Activated naive CD8-positive, alpha-beta T cell treated with anti-CD3 and anti-CD28 coated beads, Interleukin-2, amount 10 ng/mL, durations not matched to agents 7 days and 5 days (primary cell): ENCODE measurements around the gene TXNRD2. TPM values are rescaled to one million over a fixed set of nuclear protein-coding genes. Genes with fewer than 3 reads are reported as not detected.

Experiments
- ATAC-seq: fragments of 150-1000 bp; cut with Tn5 transposase; one replicate; pipeline ENCODE4 v1.10.0; 2021; ENCODE audit warnings: low read depth, moderate library complexity
- POLR2A ChIA-PET: fragments of 350-600 bp; sonication (Branson Sonifier 250); formaldehyde crosslinking; loops from one replicate; lab custom pipeline; 2021; ENCODE audit warnings: antibody characterized with exemption; lab: Charles Lee
- DNase-seq: peaks from one replicate; pipeline ENCODE4 v3.0.0; 2021
- H3K27ac Mint-ChIP-seq: one replicate; pipeline ENCODE4 v1.8.0; 2022; ENCODE audit warnings: mild to moderate bottlenecking, mixed read lengths
- H3K27me3 Mint-ChIP-seq: one replicate; pipeline ENCODE4 v1.8.0; 2022; ENCODE audit warnings: mild to moderate bottlenecking, moderate library complexity, mixed read lengths
- H3K36me3 Mint-ChIP-seq: one replicate; pipeline ENCODE4 v1.8.0; 2021; ENCODE audit warnings: mild to moderate bottlenecking, mixed read lengths
- H3K4me1 Mint-ChIP-seq: one replicate; pipeline ENCODE4 v1.8.0; 2021; ENCODE audit warnings: mixed read lengths
- H3K4me3 Mint-ChIP-seq: one replicate; pipeline ENCODE4 v1.8.0; 2022; ENCODE audit warnings: mild to moderate bottlenecking, moderate library complexity, mixed read lengths
- H3K9me3 Mint-ChIP-seq: one replicate; pipeline ENCODE4 v1.8.0; 2021; ENCODE audit warnings: mixed read lengths
- total RNA-seq, 2 experiments: library from RNA; stranded (reverse); gene quantifications; one replicate each; pipeline ENCODE4 v1.2.3, GENCODE V29; 2021

Gene TXNRD2
- total RNA-seq, 2 experiments from 2014 or later, result 20.7 to 20.8 TPM

DNA sequence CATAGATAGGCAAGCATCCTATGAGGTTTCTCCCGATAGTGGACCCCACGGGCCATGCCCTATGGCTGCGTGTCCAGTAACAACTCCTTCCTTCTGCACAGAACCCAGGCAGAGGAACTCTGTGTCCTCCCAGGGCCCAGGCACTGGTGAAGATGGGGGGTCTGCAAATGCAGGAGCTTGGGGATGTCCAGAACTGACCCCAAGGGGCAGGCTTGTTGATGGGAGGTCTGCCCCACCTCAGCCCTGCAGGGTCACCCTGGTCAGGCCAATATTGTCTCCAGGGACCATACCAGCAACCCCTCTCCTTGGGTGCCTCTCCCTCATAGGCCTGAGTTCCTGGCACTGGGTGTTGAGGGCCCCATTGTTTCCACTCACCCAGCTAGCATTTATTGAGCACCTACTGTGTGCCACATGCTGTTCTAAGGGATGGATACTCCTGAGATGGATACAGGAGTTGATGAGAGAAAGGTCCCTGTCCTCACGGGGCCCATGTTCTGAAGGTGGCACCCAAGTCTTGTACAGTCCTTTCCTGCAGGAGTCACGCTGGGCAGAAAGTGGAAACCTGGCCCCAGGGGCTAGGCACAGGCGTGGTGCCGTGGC lies 26.3 kb upstream of the TXNRD2 start:
- peaks cover 2% of the 10 kb centered on the region for H3K36me3 Mint-ChIP-seq

DNA sequence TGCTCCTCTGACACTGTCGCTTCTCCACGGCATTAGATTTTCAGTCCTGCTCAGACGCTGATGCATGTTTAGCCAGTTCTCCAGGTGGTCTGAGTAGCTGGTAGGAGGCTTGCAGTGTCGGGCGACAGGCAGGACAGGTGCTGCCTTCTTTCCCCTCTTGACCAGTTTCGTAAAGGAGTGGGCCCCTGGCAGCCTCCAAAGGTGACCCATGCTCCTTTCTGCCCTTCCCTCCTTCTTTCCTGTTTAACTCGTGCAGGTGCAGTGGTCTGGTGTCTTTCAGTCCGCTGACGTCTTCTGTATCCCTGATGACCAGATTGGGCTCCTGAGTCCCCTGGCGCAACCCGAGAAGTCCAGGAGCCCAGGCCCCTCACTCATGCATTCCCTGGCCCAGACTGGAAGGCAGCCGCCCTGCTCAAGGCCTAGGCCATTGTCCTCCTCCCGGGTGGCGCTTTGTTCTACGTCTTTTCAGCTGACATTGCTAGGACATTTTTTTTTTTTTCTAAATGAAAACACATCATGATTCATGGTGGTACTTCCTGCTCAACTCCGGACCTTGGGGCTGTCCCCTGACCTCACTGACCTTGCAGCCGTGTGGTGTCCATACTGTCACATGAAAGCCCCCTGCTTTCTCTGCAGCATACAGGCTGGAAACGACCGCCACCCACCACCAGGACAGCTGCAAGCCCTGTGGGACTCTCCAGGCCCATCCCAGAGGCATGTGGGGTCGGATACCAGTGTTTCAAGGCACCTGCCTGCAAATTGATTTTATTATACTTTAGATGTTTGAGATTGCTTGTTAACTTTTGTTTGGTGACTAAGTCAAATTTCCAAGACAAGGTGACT lies 25.5 kb upstream of the TXNRD2 start:
- Mint-ChIP-seq H3K27me3 (no peaks in the 10 kb centered on the region), H3K4me1 (peaks cover 2% of the 10 kb centered on the region), H3K4me3 (no peak overlapping the region), H3K27ac (no peak overlapping the region), H3K36me3 (peaks cover 2% of the 10 kb centered on the region), H3K9me3 (no peaks in the 10 kb centered on the region)
- ATAC-seq (no peak), DNase-seq (no peak)
- POLR2A ChIA-PET, result no interaction called here

More for the DNA sequence above, 26.3 kb upstream of the TXNRD2 start:
- no peaks in the 10 kb centered on the region for H3K27me3 Mint-ChIP-seq
- H3K4me1 Mint-ChIP-seq, result peaks cover 2% of the 10 kb centered on the region
- no peak overlapping the region for H3K4me3 Mint-ChIP-seq
- H3K27ac Mint-ChIP-seq, result no peak overlapping the region
- ATAC-seq (no peak), DNase-seq (no peak)
- POLR2A ChIA-PET, result no interaction called here
- H3K9me3 Mint-ChIP-seq, result no peaks in the 10 kb centered on the region

DNA sequence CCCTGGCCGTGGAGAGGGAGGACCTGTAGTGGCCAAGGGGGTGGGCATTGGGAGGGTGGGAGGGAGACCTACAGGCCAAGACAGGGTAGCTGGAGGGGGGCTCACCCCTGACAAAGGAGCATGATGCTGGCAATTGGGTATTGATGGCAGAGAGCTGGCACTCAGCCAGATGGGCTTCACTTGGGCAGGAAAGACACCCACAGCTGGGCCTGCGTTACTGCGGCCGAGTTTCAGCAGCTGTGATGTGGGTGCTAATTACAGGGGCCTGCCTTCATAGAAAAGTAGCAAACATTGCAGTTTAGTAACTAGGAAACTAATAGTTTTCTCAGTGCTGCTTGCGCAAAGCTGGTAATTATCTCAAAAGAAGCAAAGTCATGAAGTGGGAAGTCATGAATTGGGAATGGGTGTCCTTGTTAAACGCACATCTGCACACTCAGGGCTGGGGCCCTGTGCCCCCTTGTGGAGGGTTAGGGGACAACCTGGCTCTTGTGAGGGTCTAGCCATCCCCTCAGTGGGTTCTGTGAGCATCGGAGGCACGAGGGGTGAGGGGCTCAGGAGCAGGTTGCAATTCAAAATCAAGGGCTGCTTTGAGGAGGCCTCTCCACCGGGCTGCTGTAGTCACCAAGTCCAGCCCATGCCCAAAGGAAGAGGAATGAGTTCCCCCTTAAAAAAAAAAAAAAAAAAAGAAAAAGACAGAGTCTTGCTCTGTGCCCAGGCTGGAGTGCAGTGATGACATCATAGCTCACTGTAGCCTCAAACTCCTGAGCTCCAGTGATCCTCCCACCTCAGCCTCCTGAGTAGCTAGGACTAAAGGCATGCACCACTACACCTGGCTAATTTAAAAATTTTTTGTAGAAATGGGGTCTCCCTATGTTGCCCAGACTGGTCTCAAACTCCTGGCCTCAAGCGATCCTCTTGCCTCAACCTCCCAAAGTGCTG lies 24.4 kb upstream of the TXNRD2 start:
- no peak overlapping the region for H3K4me3 Mint-ChIP-seq
- peaks cover 2% of the 10 kb centered on the region for H3K4me1 Mint-ChIP-seq

DNA sequence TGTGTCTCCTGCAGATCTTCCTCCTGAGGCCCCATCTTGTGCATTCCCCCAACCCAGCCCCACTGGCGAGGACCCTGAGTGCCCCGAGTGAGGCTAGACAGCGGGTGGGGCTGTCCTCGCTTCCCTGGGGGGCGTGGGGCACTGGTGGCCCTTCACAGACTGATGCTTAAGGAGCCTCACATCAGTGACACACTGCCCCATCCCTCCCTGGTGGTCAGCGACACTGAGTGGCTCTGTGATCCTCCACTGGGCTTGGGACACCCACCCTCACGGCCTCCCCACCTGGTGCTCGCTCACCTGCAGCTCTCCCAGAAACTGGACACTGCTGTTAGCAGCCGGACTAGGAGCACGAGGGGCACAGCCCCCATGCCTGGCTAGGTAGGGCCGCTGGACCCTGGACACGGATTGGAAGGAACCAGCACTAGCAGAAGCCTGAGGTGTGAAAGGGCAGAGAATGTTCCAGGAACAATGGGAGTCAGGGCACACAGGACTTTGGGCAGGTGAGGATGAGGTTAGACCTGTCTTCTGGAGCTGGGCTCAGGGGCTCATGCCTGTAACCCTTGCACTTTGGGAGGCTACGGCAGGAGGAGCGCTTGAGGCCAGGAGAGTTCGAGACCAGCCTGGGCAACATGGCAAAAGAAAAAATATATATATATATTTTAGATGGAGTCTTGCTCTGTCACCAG lies 23.2 kb upstream of the TXNRD2 start:
- DNase-seq (no peak), ATAC-seq (no peak)
- Mint-ChIP-seq H3K36me3 (peaks cover 2% of the 10 kb centered on the region), H3K4me1 (peaks cover under 1% of the 10 kb centered on the region), H3K9me3 (no peaks in the 10 kb centered on the region), H3K27ac (no peak overlapping the region), H3K27me3 (no peaks in the 10 kb centered on the region), H3K4me3 (no peak overlapping the region)
- POLR2A ChIA-PET, result no interaction called here

More for the DNA sequence above, 24.4 kb upstream of the TXNRD2 start:
- ATAC-seq, result no peak
- Mint-ChIP-seq H3K36me3 (peaks cover 2% of the 10 kb centered on the region), H3K27me3 (no peaks in the 10 kb centered on the region), H3K27ac (no peak overlapping the region), H3K9me3 (no peaks in the 10 kb centered on the region)
- DNase-seq, result no peak
- POLR2A ChIA-PET, result no interaction called here

DNA sequence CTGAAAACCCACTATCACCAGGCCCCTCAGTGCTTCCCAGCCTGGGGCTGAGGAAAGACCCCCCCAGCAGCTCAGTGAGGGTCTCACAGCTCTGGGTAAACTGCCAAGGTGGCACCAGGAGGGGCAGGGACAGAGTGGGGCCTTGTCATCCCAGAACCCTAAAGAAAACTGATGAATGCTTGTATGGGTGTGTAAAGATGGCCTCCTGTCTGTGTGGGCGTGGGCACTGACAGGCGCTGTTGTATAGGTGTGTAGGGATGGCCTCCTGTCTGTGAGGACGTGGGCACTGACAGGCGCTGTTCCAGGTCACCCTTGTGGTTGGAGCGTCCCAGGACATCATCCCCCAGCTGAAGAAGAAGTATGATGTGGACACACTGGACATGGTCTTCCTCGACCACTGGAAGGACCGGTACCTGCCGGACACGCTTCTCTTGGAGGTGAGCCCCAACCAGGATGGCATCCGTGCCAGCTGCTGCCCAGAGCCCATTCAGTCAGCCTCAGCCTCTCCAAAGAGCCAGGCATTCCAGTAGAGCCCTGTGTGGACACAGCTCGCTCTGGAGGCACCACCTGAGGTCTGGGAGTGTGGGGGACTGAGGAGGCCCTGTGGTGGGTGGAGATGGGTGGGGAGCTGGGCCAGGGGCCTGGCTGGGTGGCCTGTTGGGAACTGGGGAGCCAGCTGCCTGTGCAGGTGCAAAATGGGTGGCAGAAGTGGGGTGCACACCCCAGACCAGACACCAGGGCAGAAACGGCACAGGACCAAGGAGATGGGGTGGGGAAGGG lies 22.4 kb upstream of the TXNRD2 start:
- no peak overlapping the region for H3K4me3 Mint-ChIP-seq
- POLR2A ChIA-PET, result no interaction called here
- no peak for DNase-seq

DNA sequence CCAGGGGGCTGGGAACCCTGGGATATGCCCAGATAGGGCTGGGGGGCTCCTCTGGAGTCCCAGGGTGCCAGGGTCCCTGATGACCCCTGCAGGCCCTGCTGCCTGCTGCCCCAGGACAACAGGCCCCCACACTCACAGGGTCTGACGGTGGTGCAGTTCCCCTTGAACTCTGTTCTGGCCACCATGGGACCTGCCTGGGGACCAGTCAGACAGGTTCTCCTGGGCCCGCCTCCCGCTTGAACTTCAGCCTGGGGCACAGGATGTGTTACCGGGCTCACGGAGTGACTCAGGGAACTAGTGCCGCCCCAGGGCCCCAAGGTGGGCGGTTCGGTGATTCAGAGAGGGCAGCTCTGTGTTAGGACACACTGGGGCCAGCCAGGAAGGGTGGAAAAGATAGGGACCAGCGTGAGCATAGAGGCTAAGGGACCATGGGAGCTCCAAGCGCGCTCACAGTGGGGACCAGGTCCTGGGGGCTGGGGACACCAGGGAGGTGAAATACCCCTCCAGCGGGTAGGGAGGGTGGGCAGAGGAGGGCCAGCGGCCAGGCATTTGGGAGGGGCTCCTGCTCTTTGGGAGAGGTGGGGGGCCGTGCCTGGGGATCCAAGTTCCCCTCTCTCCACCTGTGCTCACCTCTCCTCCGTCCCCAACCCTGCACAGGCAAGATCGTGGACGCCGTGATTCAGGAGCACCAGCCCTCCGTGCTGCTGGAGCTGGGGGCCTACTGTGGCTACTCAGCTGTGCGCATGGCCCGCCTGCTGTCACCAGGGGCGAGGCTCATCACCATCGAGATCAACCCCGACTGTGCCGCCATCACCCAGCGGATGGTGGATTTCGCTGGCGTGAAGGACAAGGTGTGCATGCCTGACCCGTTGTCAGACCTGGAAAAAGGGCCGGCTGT lies 21.5 kb upstream of the TXNRD2 start:
- Mint-ChIP-seq H3K27ac (no peak overlapping the region), H3K4me3 (no peak overlapping the region), H3K36me3 (peaks cover 2% of the 10 kb centered on the region), H3K27me3 (no peaks in the 10 kb centered on the region), H3K9me3 (no peaks in the 10 kb centered on the region), H3K4me1 (peaks cover 1% of the 10 kb centered on the region)
- DNase-seq, result no peak
- POLR2A ChIA-PET, result no interaction called here
- ATAC-seq, result no peak

More for the DNA sequence above, 22.4 kb upstream of the TXNRD2 start:
- peaks cover 1% of the 10 kb centered on the region for H3K4me1 Mint-ChIP-seq
- no peaks in the 10 kb centered on the region for H3K9me3 Mint-ChIP-seq
- peaks cover 2% of the 10 kb centered on the region for H3K36me3 Mint-ChIP-seq
- no peaks in the 10 kb centered on the region for H3K27me3 Mint-ChIP-seq
- no peak for ATAC-seq
- H3K27ac Mint-ChIP-seq, result no peak overlapping the region

DNA sequence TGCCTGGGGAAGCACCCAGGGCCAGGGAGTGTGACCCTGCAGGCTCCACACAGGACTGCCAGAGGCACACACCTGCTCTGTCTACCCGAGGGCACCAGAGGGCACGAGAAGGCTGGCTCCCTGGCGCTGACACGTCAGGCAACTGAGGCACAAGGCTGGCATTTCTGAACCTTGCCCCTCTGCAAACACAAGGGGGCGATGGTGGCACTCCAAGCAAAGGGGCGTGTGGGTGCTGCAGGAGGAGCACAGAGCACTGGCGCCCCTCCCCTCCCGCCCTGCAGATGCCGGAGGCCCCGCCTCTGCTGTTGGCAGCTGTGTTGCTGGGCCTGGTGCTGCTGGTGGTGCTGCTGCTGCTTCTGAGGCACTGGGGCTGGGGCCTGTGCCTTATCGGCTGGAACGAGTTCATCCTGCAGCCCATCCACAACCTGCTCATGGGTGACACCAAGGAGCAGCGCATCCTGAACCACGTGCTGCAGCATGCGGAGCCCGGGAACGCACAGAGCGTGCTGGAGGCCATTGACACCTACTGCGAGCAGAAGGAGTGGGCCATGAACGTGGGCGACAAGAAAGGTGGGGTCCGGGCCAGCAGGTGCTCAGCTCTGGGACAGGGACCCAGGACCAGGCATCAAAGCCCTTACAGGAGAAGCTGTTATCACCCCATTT lies 20.8 kb upstream of the TXNRD2 start:
- peak; percentile 66 for DNase-seq
- POLR2A ChIA-PET, result no interaction called here
- Mint-ChIP-seq H3K4me1 (peaks cover 1% of the 10 kb centered on the region), H3K4me3 (no peak overlapping the region), H3K9me3 (no peaks in the 10 kb centered on the region), H3K27ac (no peak overlapping the region), H3K36me3 (no peaks in the 10 kb centered on the region), H3K27me3 (no peaks in the 10 kb centered on the region)
- ATAC-seq, result peak; percentile 74

DNA sequence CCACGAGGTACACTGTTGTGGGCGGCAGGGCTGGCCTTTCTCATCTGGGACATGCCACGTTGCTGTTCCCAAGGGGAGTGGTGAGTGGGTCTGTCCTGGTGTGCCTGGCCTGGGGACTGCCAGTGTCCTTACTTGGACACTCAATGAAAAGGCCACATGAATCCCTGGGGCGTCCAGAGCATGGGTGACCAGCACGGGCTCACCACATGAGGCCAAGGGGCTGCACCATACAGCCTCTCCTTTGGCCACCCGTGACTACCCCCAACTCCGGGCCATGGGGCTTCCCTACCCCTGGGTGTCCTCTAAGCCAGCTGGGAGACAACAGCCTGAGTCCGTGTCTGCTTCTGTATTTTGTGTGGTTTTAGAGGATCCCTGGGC lies 20.2 kb upstream of the TXNRD2 start:
- H3K27me3 Mint-ChIP-seq, result no peaks in the 10 kb centered on the region
- H3K9me3 Mint-ChIP-seq, result no peaks in the 10 kb centered on the region
- H3K27ac Mint-ChIP-seq, result no peak overlapping the region
- no peak for DNase-seq
- POLR2A ChIA-PET, result no interaction called here
- H3K4me1 Mint-ChIP-seq, result peaks cover 4% of the 10 kb centered on the region
- H3K36me3 Mint-ChIP-seq, result peaks cover 2% of the 10 kb centered on the region
- no peak overlapping the region for H3K4me3 Mint-ChIP-seq
- ATAC-seq, result no peak

DNA sequence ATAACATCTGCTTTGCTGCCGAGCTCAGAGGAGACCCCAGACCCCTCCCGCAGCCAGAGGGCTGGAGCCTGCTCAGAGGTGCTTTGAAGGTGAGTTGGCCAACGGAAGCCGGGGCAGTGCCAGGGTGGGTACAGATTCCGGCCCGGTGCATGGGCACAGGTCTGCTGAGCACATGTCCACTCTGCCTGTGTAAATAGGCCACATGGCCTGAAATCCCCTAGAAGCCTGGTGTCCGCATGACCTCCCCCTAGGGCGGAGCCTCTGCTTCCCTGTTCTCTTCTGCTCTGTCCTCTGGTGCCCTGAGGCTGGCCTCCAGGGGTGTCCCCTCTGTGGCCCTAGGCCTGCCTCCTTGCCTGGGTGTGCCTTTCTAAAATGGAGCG lies 19.6 kb upstream of the TXNRD2 start:
- ATAC-seq (no peak), DNase-seq (no peak)
- H3K36me3 Mint-ChIP-seq, result peaks cover 2% of the 10 kb centered on the region
- H3K27me3 Mint-ChIP-seq, result no peaks in the 10 kb centered on the region
- H3K4me3 Mint-ChIP-seq, result no peak overlapping the region
- H3K27ac Mint-ChIP-seq, result peak overlapping the region; percentile 34
- H3K9me3 Mint-ChIP-seq, result no peaks in the 10 kb centered on the region
- POLR2A ChIA-PET, result no interaction called here
- peaks cover 4% of the 10 kb centered on the region for H3K4me1 Mint-ChIP-seq

DNA sequence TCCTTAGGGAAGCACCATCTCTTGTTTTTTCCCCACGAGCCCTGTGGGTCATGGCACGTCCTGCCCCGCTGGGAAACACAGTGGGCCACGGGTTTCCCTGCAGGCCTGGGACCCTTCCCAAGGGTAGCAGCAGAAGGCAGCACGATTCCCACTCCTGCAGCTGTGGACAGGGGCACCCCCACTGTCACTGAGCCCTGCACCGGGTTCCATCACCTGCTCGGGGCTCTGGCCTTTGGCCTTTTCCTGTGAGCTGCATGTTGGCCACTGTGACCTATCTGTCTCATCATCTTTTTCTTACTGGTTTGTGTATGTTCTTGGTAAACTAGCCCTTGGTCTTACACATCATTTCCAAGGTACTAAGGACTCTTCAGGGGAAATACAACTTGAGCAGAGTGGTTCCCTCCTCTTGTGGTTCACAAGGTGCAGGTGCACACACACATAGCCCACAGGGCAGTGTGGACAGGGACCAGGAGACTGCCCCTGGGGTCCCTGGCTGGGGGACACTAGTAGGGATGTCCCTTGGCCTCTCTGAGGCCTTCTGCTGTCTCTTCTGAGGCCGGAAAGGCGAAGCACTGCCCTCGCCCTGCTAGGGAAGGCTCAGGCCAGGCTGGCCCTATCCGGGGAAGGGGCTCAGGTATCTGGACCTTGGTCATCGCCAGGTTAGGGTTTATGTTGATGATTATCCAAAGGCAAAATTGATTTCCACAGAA lies 19.0 kb upstream of the TXNRD2 start:
- H3K36me3 Mint-ChIP-seq, result peaks cover 2% of the 10 kb centered on the region
- peaks cover 6% of the 10 kb centered on the region for H3K4me1 Mint-ChIP-seq
- DNase-seq, result no peak
- no peaks in the 10 kb centered on the region for H3K9me3 Mint-ChIP-seq
- ATAC-seq, result no peak
- H3K27ac Mint-ChIP-seq, result no peak overlapping the region
- POLR2A ChIA-PET, result no interaction called here
- no peaks in the 10 kb centered on the region for H3K27me3 Mint-ChIP-seq
- no peak overlapping the region for H3K4me3 Mint-ChIP-seq
